ENCODE measurements around the gene PLCB2. TPM values are rescaled to one million over a fixed set of nuclear protein-coding genes. Genes with fewer than 3 reads are reported as not detected.

The PLCB2 gene
- polyA plus RNA-seq, 1 donor (not counting 4 experiments of a cell fraction or from before 2014, with no cell fraction given), result 0.73 TPM

DNA sequence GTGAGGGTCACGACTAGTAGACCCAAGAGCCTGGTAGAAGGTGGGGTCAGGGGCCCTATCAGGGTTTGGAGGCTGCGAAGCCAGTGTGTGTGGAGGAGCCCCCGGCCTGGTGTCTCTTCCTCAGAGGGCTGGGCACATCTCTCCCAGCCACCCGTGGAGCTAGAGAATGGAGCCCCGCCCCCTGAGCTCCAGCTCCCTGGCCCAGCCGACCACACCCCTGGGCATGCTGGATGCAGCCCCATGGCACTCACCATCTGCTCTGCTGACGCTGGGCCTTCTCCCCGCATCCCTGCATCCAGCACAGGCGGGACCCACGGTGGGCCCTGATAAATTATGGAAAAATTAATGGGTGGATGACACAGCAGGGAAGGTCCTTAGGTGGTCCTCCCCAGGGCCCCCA lies 42.4 kb downstream of the PLCB2 start:
- no peak overlapping the region for H2AFZ ChIP-seq (ENCODE audit: control insufficient read depth, low read length)
- H3K9ac ChIP-seq (ENCODE audit: control insufficient read depth, extremely low read depth, insufficient read depth, low read length), result no peak overlapping the region
- TF ChIP-seq, protein P1, sequence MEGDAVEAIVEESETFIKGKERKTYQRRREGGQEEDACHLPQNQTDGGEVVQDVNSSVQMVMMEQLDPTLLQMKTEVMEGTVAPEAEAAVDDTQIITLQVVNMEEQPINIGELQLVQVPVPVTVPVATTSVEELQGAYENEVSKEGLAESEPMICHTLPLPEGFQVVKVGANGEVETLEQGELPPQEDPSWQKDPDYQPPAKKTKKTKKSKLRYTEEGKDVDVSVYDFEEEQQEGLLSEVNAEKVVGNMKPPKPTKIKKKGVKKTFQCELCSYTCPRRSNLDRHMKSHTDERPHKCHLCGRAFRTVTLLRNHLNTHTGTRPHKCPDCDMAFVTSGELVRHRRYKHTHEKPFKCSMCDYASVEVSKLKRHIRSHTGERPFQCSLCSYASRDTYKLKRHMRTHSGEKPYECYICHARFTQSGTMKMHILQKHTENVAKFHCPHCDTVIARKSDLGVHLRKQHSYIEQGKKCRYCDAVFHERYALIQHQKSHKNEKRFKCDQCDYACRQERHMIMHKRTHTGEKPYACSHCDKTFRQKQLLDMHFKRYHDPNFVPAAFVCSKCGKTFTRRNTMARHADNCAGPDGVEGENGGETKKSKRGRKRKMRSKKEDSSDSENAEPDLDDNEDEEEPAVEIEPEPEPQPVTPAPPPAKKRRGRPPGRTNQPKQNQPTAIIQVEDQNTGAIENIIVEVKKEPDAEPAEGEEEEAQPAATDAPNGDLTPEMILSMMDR (optimal IDR thresholded peaks at IDR 0.05 in 1 of 3, IDR thresholded peaks at IDR 0.05 in 1 of 3, conservative IDR thresholded peaks at IDR 0.05 in 1 of 3; ENCODE audit: extremely low read depth in 1 of 3, insufficient read depth in 2 of 3, low read length in 3 of 3), result no peak
- TF ChIP-seq EZH2 (IDR thresholded peaks at IDR 0.05; ENCODE audit: low read length), result no peak
- peaks cover 14% of the 10 kb centered on the region for H3K4me1 ChIP-seq (ENCODE audit: control insufficient read depth, extremely low read depth, insufficient read depth, low read length)
- DNase-seq (ENCODE audit: low read depth, low spot score), result no peak
- H4K20me1 ChIP-seq (ENCODE audit: control insufficient read depth, extremely low read depth, insufficient read depth, low read length), result peaks cover 3% of the 10 kb centered on the region
- H3K4me3 ChIP-seq (ENCODE audit: control insufficient read depth in 2 of 3, extremely low read depth in 1 of 3, insufficient read depth in 2 of 3, low read depth in 1 of 3, low read length in 3 of 3), result no peak overlapping the region
- no peaks in the 10 kb centered on the region for H3K27me3 ChIP-seq (ENCODE audit: control insufficient read depth, extremely low read depth, insufficient read depth, low read length)
- H3K4me2 ChIP-seq (ENCODE audit: control insufficient read depth, extremely low read depth, insufficient read depth, low read depth, low read length), result no peak overlapping the region
- no peak for FAIRE-seq
- H3K9me1 ChIP-seq (ENCODE audit: control insufficient read depth, extremely low read depth, insufficient read depth, low read length), result no peaks in the 10 kb centered on the region
- dilution Hi-C loops (cut with MboI; ENCODE audit: extremely low pct_ligation_motif_present, low sequenced_read_pairs), result no loop called here
- H3K27ac ChIP-seq (ENCODE audit: control insufficient read depth, insufficient read depth, low read length), result no peak overlapping the region
- H3K9me3 ChIP-seq (ENCODE audit: control insufficient read depth, low read depth, low read length), result no peaks in the 10 kb centered on the region
- H3K79me2 ChIP-seq (ENCODE audit: control insufficient read depth, insufficient read depth, low read length), result no peaks in the 10 kb centered on the region
- peaks cover 30 to 39% of the 10 kb centered on the region in 2 experiments for H3K36me3 ChIP-seq (ENCODE audit: control insufficient read depth in 2 of 2, extremely low read depth in 1 of 2, insufficient read depth in 2 of 2, low read length in 2 of 2)

DNA sequence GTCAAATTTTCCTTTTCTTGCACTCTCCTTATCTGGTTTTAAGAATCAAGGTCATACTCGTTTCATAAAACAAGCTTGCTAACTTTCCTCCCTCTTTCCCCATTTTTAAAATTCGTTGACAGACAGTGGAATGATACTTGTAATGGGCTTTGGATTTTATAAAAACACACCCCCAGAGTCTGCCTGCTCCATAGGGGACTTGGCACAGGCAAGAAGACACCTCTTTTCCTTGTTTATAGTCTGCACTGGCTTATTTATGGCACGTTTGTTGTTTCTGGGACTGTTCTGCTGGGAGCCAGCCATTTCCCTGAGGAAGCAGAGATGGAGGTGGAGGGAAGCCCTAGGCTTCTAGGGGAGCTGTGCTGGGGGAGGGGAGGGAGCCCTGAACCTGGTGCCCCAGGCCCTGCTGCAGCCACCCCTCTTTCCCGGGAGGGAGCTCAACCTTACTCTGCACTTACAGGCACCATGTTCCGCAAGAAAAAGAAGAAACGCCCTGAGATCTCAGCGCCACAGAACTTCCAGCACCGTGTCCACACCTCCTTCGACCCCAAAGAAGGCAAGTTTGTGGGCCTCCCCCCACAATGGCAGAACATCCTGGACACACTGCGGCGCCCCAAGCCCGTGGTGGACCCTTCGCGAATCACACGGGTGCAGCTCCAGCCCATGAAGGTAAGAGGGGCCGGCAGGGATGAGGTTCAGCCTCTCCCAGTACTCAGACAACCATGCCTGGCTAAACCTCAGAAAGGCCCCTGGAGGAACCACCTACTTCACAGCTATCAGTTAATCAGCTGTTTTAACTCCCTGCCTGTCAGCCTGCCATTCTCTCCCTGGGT lies 43.2 kb downstream of the PLCB2 start:
- peaks cover 3% of the 10 kb centered on the region for H4K20me1 ChIP-seq (ENCODE audit: control insufficient read depth, extremely low read depth, insufficient read depth, low read length)
- H3K27ac ChIP-seq (ENCODE audit: control insufficient read depth, insufficient read depth, low read length), result no peak overlapping the region
- no peak for DNase-seq (ENCODE audit: low read depth, low spot score)
- H2AFZ ChIP-seq (ENCODE audit: control insufficient read depth, low read length), result no peak overlapping the region
- no peaks in the 10 kb centered on the region for H3K27me3 ChIP-seq (ENCODE audit: control insufficient read depth, extremely low read depth, insufficient read depth, low read length)
- H3K9ac ChIP-seq (ENCODE audit: control insufficient read depth, extremely low read depth, insufficient read depth, low read length), result no peak overlapping the region
- H3K4me2 ChIP-seq (ENCODE audit: control insufficient read depth, extremely low read depth, insufficient read depth, low read depth, low read length), result no peak overlapping the region
- TF ChIP-seq, protein P1 (optimal IDR thresholded peaks at IDR 0.05 in 1 of 3, IDR thresholded peaks at IDR 0.05 in 1 of 3, conservative IDR thresholded peaks at IDR 0.05 in 1 of 3; ENCODE audit: extremely low read depth in 1 of 3, insufficient read depth in 2 of 3, low read length in 3 of 3), result no peak
- TF ChIP-seq EZH2 (IDR thresholded peaks at IDR 0.05; ENCODE audit: low read length), result no peak
- H3K36me3 ChIP-seq (ENCODE audit: control insufficient read depth in 2 of 2, extremely low read depth in 1 of 2, insufficient read depth in 2 of 2, low read length in 2 of 2), result peaks cover 24 to 32% of the 10 kb centered on the region in 2 experiments
- H3K79me2 ChIP-seq (ENCODE audit: control insufficient read depth, insufficient read depth, low read length), result no peaks in the 10 kb centered on the region
- no peaks in the 10 kb centered on the region for H3K9me3 ChIP-seq (ENCODE audit: control insufficient read depth, low read depth, low read length)
- FAIRE-seq, result no peak
- H3K9me1 ChIP-seq (ENCODE audit: control insufficient read depth, extremely low read depth, insufficient read depth, low read length), result no peaks in the 10 kb centered on the region
- H3K4me1 ChIP-seq (ENCODE audit: control insufficient read depth, extremely low read depth, insufficient read depth, low read length), result peaks cover 14% of the 10 kb centered on the region
- H3K4me3 ChIP-seq (ENCODE audit: control insufficient read depth in 2 of 3, extremely low read depth in 1 of 3, insufficient read depth in 2 of 3, low read depth in 1 of 3, low read length in 3 of 3), result no peak overlapping the region
- dilution Hi-C loops (cut with MboI; ENCODE audit: extremely low pct_ligation_motif_present, low sequenced_read_pairs), result no loop called here

Data from keratinocyte (primary cell).